CD4-positive, CD25-positive, alpha-beta regulatory T cell (primary cell): Measurements from ENCODE around the gene MYH13. TPM values are rescaled to one million over a fixed set of nuclear protein-coding genes. Genes with fewer than 3 reads are reported as not detected.

Source experiments
- ATAC-seq, 2 donors: fragments of 150-1000 bp; cut with Tn5 transposase; one replicate each; pipeline ENCODE4 v1.10.0; 2021; ENCODE audit warnings: low read depth in 2 of 2, moderate number of reproducible peaks in 2 of 2, moderate library complexity in 1 of 2
- DNase-seq, 3 donors: peaks; one replicate each; pipeline versions ENCODE4 v3.0.0 to v3.0.0-alpha.2; 2012 to 2022; ENCODE audit warnings: mixed read lengths in 1 of 3
- H3K27ac ChIP-seq: one replicate; pipeline ENCODE4 v1.7.0; 2013; ENCODE audit warnings: mild to moderate bottlenecking, low read length; ENCODE audit not compliant: insufficient read depth, poor library complexity, severe bottlenecking
- H3K27me3 ChIP-seq: one replicate; pipeline ENCODE4 v1.7.0; 2013; ENCODE audit warnings: low read length; ENCODE audit not compliant: control insufficient read depth, insufficient read depth
- H3K36me3 ChIP-seq: one replicate; pipeline ENCODE4 v1.7.0; 2013; ENCODE audit warnings: mild to moderate bottlenecking, low read length, moderate library complexity; ENCODE audit not compliant: control insufficient read depth, insufficient read depth
- H3K4me1 ChIP-seq: 2 replicates; pipeline ENCODE4 v1.7.0; 2013; ENCODE audit warnings: mild to moderate bottlenecking, low read length; ENCODE audit not compliant: insufficient read depth, control insufficient read depth, poor library complexity, severe bottlenecking
- H3K4me3 ChIP-seq: one replicate; pipeline ENCODE4 v1.7.0; 2013; ENCODE audit warnings: low read depth, mild to moderate bottlenecking, low read length, moderate library complexity
- H3K9me3 ChIP-seq, 2 experiments: 1 replicate in 1 of 2; 2 replicates in 1 of 2; pipeline ENCODE4 v1.7.0; 2013; ENCODE audit warnings: low read length in 2 of 2, mild to moderate bottlenecking in 1 of 2, moderate library complexity in 1 of 2; ENCODE audit not compliant: control insufficient read depth in 2 of 2
- H3K27ac Mint-ChIP-seq, 3 donors: one replicate each; pipeline ENCODE4 v1.8.0; 2020 to 2022; ENCODE audit warnings: mild to moderate bottlenecking in 3 of 3, mixed read lengths in 3 of 3, moderate library complexity in 2 of 3
- H3K27me3 Mint-ChIP-seq: one replicate; pipeline ENCODE4 v1.8.0; 2022; ENCODE audit warnings: mild to moderate bottlenecking, mixed read lengths
- H3K36me3 Mint-ChIP-seq: one replicate; pipeline ENCODE4 v1.8.0; 2020; ENCODE audit warnings: mixed read lengths
- H3K4me1 Mint-ChIP-seq, 4 donors: one replicate each; pipeline ENCODE4 v1.8.0; 2020 to 2022; ENCODE audit warnings: mixed read lengths in 4 of 4, mild to moderate bottlenecking in 1 of 4
- H3K4me3 Mint-ChIP-seq, 4 donors: one replicate each; pipeline ENCODE4 v1.8.0; 2020 to 2022; ENCODE audit warnings: mild to moderate bottlenecking in 4 of 4, mixed read lengths in 4 of 4, moderate library complexity in 3 of 4
- H3K9me3 Mint-ChIP-seq, 7 donors: one replicate each; pipeline ENCODE4 v1.8.0; 2020 to 2022; ENCODE audit warnings: mixed read lengths in 7 of 7, mild to moderate bottlenecking in 3 of 7, moderate library complexity in 2 of 7
- polyA plus RNA-seq, 4 donors: library from polyadenylated mRNA; unstranded; fragments of 300-500 nt; fragmentation: Illumina TruSeq; gene quantifications; one replicate each; pipeline ENCODE4 v1.2.3, GENCODE V29; 2021
- total RNA-seq: library from RNA; stranded (reverse); gene quantifications from one replicate; pipeline ENCODE4 v1.2.3, GENCODE V29; 2022

Gene MYH13
- total and polyA plus RNA-seq, 5 donors from 2014 or later: not detected

DNA sequence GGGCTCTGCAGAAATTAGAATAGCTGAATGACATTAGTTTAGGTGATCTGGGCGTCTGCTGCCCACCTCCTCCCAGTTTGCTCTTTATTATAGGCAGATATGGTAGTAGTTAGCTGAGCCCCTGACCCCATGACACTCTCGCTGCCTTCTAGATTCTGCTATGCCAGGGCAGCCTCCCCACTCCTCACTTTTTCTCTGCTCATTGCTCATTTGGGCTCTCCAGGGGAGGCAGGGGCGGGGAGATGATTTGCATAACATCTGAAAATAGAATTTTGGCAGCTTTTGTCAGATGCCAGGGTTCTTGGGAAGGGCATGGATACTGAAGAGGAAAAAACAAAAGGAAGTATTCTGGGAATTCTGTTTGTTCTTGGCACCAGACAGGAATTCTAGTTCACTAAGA, 96.4 kb downstream of the MYH13 start:
- Mint-ChIP-seq H3K4me1 (peaks cover 0 to 3% (median 0%) of the 10 kb centered on the region in 4 donors), H3K27me3 (no peaks in the 10 kb centered on the region), H3K4me3 (no peak overlapping the region), H3K27ac (no peak overlapping the region), H3K9me3 (peaks cover 0 to 2% (median 0%) of the 10 kb centered on the region in 7 donors), H3K36me3 (no peaks in the 10 kb centered on the region)
- Histone ChIP-seq H3K4me1 (no peaks in the 10 kb centered on the region), H3K9me3 (no peaks in the 10 kb centered on the region), H3K36me3 (no peaks in the 10 kb centered on the region), H3K27me3 (no peaks in the 10 kb centered on the region), H3K27ac (no peak overlapping the region), H3K4me3 (no peak overlapping the region)
- DNase-seq (no peak), ATAC-seq (no peak)

DNA sequence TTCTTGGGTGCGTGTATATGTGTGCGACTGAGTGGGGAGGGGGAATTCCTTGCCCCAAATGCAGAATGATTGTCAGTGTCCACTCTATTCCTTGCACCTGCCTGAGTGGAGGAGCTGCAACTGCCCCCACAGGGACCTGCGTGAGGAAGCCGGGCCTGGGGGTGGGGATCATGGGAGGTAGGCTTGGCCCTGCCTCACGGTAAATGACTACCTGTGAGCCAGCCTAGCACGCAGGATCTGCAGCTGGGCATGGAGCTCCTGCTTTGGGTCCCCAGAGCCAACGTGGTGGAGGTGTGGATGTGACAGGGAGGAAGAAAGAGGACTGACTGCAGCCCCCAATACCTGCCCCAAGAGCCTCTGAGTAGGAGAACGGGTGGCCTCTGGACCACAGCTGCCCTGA, 97.4 kb downstream of the MYH13 start:
- H3K4me3 Mint-ChIP-seq: no peak overlapping the region
- Histone ChIP-seq H3K4me1 (no peaks in the 10 kb centered on the region), H3K27ac (no peak overlapping the region), H3K9me3 (no peaks in the 10 kb centered on the region), H3K27me3 (no peaks in the 10 kb centered on the region), H3K4me3 (no peak overlapping the region), H3K36me3 (no peaks in the 10 kb centered on the region)
- DNase-seq (no peak), ATAC-seq (no peak)
- H3K27me3 Mint-ChIP-seq: no peaks in the 10 kb centered on the region
- H3K9me3 Mint-ChIP-seq: peaks cover 0 to 2% (median 0%) of the 10 kb centered on the region in 7 donors
- H3K4me1 Mint-ChIP-seq: peaks cover 0 to 3% (median 0%) of the 10 kb centered on the region in 4 donors
- H3K36me3 Mint-ChIP-seq: no peaks in the 10 kb centered on the region
- no peak overlapping the region for H3K27ac Mint-ChIP-seq

GRCh38 chr17:10271106-10271562, 101.7 kb downstream of the MYH13 start:
- Mint-ChIP-seq H3K4me3 (no peak overlapping the region), H3K36me3 (no peaks in the 10 kb centered on the region), H3K27me3 (peaks cover 5% of the 10 kb centered on the region), H3K9me3 (peaks cover 0 to 6% (median 3%) of the 10 kb centered on the region in 7 donors), H3K4me1 (no peaks in the 10 kb centered on the region), H3K27ac (no peak overlapping the region)
- Histone ChIP-seq H3K4me3 (no peak overlapping the region), H3K9me3 (no peaks in the 10 kb centered on the region), H3K36me3 (no peaks in the 10 kb centered on the region), H3K27ac (no peak overlapping the region), H3K4me1 (no peaks in the 10 kb centered on the region), H3K27me3 (no peaks in the 10 kb centered on the region)
- no peak for ATAC-seq
- no peak for DNase-seq

DNA sequence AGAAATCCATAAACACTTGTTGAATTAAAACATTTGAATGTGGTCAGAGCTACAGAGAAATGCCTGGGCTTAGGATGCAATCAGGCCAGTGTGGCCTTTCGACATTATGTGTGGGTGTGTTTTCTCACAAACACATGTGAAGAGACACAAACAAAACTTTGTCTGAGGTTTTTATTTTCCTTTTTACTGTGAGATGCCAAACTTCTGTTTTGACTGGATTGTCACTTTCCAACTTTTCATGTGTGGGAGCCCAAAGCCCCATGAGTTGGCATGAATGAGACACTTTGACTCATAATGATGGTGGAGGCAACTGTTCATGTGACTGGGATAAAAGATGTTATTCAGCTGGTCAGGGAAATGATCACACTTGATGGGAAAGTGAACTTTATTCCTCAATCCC, 102.5 kb downstream of the MYH13 start:
- H3K36me3 Mint-ChIP-seq: no peaks in the 10 kb centered on the region
- H3K4me3 Mint-ChIP-seq: no peak overlapping the region
- H3K9me3 Mint-ChIP-seq: peaks cover 0 to 6% (median 3%) of the 10 kb centered on the region in 7 donors
- ATAC-seq (no peak), DNase-seq (no peak)
- peaks cover 5% of the 10 kb centered on the region for H3K27me3 Mint-ChIP-seq
- H3K27ac ChIP-seq: no peak overlapping the region
- no peak overlapping the region for H3K4me3 ChIP-seq
- H3K36me3 ChIP-seq: no peaks in the 10 kb centered on the region
- H3K9me3 ChIP-seq: no peaks in the 10 kb centered on the region
- no peaks in the 10 kb centered on the region for H3K4me1 ChIP-seq
- H3K27ac Mint-ChIP-seq: no peak overlapping the region
- H3K4me1 Mint-ChIP-seq: no peaks in the 10 kb centered on the region
- H3K27me3 ChIP-seq: no peaks in the 10 kb centered on the region

DNA sequence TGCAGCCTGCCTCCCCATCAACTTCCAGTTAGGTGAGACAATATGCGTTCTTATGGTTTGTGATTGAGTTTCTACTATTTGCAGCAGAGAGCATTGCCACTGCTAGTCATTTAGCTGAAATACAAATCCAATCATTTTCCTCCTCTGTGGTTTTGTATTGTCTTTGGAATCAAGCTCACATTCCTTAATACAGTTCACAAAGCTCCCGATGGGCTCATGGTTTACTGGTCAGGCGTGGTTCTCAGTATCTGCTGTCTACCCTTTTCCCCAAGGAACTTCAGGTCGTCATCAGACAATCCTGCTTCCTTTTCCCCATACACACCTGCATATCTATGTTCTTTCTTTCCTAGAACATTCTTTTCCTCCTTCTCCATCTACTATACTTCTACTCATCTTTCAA, 104.8 kb downstream of the MYH13 start:
- Mint-ChIP-seq H3K27ac (no peak overlapping the region), H3K4me3 (no peak overlapping the region), H3K4me1 (no peaks in the 10 kb centered on the region), H3K36me3 (no peaks in the 10 kb centered on the region), H3K27me3 (peaks cover 10% of the 10 kb centered on the region), H3K9me3 (peaks cover 0 to 5% (median 3%) of the 10 kb centered on the region in 7 donors)
- Histone ChIP-seq H3K36me3 (no peaks in the 10 kb centered on the region), H3K27me3 (no peaks in the 10 kb centered on the region), H3K27ac (no peak overlapping the region), H3K4me1 (no peaks in the 10 kb centered on the region), H3K9me3 (no peaks in the 10 kb centered on the region), H3K4me3 (no peak overlapping the region)
- ATAC-seq: no peak
- no peak for DNase-seq

DNA sequence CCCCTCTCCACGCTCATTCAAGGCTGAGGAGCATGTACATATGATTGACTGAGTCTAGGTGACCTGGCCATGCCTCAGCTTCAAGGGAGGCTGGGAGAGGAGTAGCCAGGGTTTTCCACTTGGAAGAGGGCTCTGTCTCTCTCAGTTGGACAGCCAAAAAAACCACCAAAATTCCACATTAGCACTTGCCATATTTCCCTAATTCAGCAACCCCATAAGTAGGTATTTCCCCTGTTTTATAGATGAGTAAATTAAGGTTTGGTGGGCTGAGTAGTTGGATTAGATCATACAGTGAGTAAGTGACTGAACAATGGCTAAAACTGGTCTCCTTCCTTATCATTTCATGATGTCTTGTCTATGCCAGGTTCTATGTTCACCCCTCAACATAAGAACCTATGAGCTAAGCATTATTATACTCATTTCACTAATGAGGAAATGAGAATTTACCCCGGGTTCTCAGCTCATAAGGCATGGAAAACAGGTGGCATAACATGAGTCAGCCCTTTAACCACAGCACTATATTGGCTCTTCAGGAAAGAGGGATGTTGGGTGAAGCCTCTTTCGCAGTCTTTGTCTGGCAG, 106.4 kb downstream of the MYH13 start:
- Histone ChIP-seq H3K9me3 (no peaks in the 10 kb centered on the region), H3K4me3 (no peak overlapping the region), H3K4me1 (no peaks in the 10 kb centered on the region), H3K36me3 (no peaks in the 10 kb centered on the region), H3K27ac (no peak overlapping the region), H3K27me3 (no peaks in the 10 kb centered on the region)
- Mint-ChIP-seq H3K4me3 (no peak overlapping the region), H3K4me1 (no peaks in the 10 kb centered on the region), H3K27me3 (peaks cover 10% of the 10 kb centered on the region), H3K27ac (no peak overlapping the region), H3K9me3 (peaks cover 0 to 6% (median 3%) of the 10 kb centered on the region in 7 donors), H3K36me3 (no peaks in the 10 kb centered on the region)
- DNase-seq (no peak), ATAC-seq (no peak)

DNA sequence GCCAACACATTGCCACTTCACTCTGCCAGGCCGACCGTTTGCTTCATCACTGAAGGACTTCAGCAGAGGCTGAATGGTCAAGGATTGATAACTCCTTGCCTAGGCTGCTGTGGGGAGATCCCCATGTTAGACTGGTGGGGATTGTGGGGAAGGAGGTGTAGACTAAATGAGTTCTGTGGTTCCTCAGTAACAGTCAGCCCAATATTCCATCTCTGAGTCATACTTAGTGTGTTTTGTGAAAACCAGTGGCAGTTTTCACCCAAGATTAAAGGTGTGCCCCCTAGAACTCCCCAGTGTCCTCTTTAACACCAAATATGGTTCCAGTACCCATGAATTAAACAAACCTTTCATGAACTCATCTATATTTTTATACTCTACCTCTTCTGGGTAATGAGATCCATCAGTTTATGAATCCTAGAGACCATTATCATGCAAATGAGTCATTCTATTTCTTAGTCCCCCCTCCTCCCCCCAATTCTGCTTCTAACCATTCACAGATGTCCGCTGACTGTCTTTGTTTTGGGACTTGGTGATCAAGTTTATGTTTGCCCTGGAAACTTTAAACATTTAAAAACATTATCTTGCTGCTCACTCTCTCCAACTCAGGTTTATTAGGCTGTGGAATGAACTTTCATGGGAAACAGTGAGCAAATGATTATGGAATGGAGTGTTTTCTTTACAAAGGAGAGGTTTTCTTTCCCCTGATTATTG, 107.6 kb downstream of the MYH13 start:
- Histone ChIP-seq H3K27me3 (no peaks in the 10 kb centered on the region), H3K4me3 (no peak overlapping the region), H3K36me3 (no peaks in the 10 kb centered on the region), H3K27ac (no peak overlapping the region), H3K4me1 (no peaks in the 10 kb centered on the region), H3K9me3 (no peaks in the 10 kb centered on the region)
- ATAC-seq (no peak), DNase-seq (no peak)
- no peaks in the 10 kb centered on the region for H3K36me3 Mint-ChIP-seq
- no peaks in the 10 kb centered on the region for H3K4me1 Mint-ChIP-seq
- H3K9me3 Mint-ChIP-seq: peaks cover 0 to 7% (median 3%) of the 10 kb centered on the region in 7 donors
- no peak overlapping the region for H3K4me3 Mint-ChIP-seq
- H3K27ac Mint-ChIP-seq: no peak overlapping the region
- H3K27me3 Mint-ChIP-seq: peaks cover 10% of the 10 kb centered on the region

DNA sequence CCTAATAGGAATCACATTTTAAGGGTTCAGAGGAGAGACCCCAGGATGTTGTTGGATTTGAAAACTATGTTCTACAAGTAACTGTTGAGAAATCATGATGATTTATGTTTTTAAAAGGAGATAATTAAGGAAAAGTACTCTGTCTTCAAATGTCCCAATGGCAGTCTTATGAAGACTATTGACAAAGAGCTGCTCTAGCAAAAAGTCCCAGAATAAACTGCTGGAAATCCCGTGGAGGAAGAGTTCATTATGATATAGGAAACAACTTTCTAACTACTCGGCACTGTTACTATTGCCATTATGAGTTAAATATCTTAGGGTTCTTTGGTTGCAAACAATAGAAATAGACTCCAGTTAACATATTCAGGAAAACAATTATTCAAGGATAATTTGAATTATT, 108.8 kb downstream of the MYH13 start:
- no peak for ATAC-seq
- H3K27me3 Mint-ChIP-seq: peaks cover 6% of the 10 kb centered on the region
- Histone ChIP-seq H3K9me3 (no peaks in the 10 kb centered on the region), H3K4me1 (no peaks in the 10 kb centered on the region), H3K36me3 (no peaks in the 10 kb centered on the region), H3K4me3 (no peak overlapping the region), H3K27ac (no peak overlapping the region), H3K27me3 (no peaks in the 10 kb centered on the region)
- DNase-seq: no peak
- H3K36me3 Mint-ChIP-seq: no peaks in the 10 kb centered on the region
- H3K4me1 Mint-ChIP-seq: no peaks in the 10 kb centered on the region
- no peak overlapping the region for H3K27ac Mint-ChIP-seq
- peaks cover 0 to 5% (median 3%) of the 10 kb centered on the region in 7 donors for H3K9me3 Mint-ChIP-seq
- no peak overlapping the region for H3K4me3 Mint-ChIP-seq
